ENCODE measurements around the gene ANKRD36.
"Not testable (repeated sequence)": the region's sequence is repeated elsewhere in the genome, so short reads cannot be mapped to it uniquely, and the experiment has no call there.

- TF ChIP-seq CTCF (IDR thresholded peaks at IDR 0.05; ENCODE audit: low read depth, low read length); EZH2phosphoT487 (IDR thresholded peaks at IDR 0.05; ENCODE audit: low read depth): not testable (repeated sequence)
Observed at GRCh38 chr2:97094772-97095611, 18.0 kb upstream of the ANKRD36 start, which contains the start of gene FAHD2B.

All from OCI-LY3 (cell line).